Cardiac muscle cell (in vitro differentiated cells and primary cell): ENCODE measurements around the gene AMFR. TPM values are rescaled to one million over a fixed set of nuclear protein-coding genes. Genes with fewer than 3 reads are reported as not detected.

Experiments
- DNase-seq, 2 donors: peaks; one replicate each; pipeline versions ENCODE4 v3.0.0 to v3.0.0-alpha.2; 2010 to 2017; ENCODE audit warnings: low read depth in 1 of 2, low spot score in 1 of 2
- H3K27ac ChIP-seq: fragments of 200-600 bp; sonication (generic); 2 replicates; pipeline ENCODE4 v1.5.1; 2016
- H3K27me3 ChIP-seq: fragments of 200-600 bp; sonication (generic); 2 replicates; pipeline ENCODE4 v1.6.0; 2016; ENCODE audit warnings: control low read depth
- H3K36me3 ChIP-seq: fragments of 200-600 bp; sonication (generic); 2 replicates; pipeline ENCODE4 v1.5.1; 2016; ENCODE audit warnings: control low read depth
- H3K4me1 ChIP-seq: fragments of 200-600 bp; sonication (generic); 2 replicates; pipeline ENCODE4 v1.8.1; 2017; ENCODE audit warnings: low read depth, mild to moderate bottlenecking, mixed run types
- H3K4me3 ChIP-seq: fragments of 200-600 bp; sonication (generic); 2 replicates; pipeline ENCODE4 v1.5.1; 2016; ENCODE audit warnings: mild to moderate bottlenecking
- H3K9me3 ChIP-seq: fragments of 200-600 bp; sonication (generic); 2 replicates; pipeline ENCODE4 v1.5.1; 2017; ENCODE audit warnings: low read depth, mild to moderate bottlenecking, control low read depth
- CTCF ChIP-seq: IDR thresholded peaks from 2 replicates; pipeline ENCODE4 v1.5.1; 2012; ENCODE audit warnings: low read depth, mild to moderate bottlenecking, low read length
- polyA plus RNA-seq: library from polyadenylated mRNA; unstranded; fragments of >200 nt; fragmentation: Nextera tagmentation; extraction: Ambion mirVana; gene quantifications from 2 replicates; pipeline ENCODE4 v1.2.1, GENCODE V29; 2016
- total RNA-seq: library from RNA; depleted of rRNA; stranded (reverse); fragments of >200 nt; gene quantifications from 2 replicates; pipeline ENCODE4 v1.2.3, GENCODE V29; 2016

The AMFR gene
- total and polyA plus RNA-seq, 2 experiments from 2014 or later: 52.7 to 157 TPM

GRCh38 chr16:56347166-56347565, 78.2 kb downstream of the AMFR start:
- Histone ChIP-seq H3K4me1 (no peaks in the 10 kb centered on the region), H3K27me3 (no peaks in the 10 kb centered on the region), H3K9me3 (no peaks in the 10 kb centered on the region), H3K36me3 (no peaks in the 10 kb centered on the region), H3K4me3 (no peak overlapping the region), H3K27ac (no peak overlapping the region)
- no peak for TF ChIP-seq CTCF
- no peak for DNase-seq

- no peaks in the 10 kb centered on the region for H3K4me1 ChIP-seq
- no peak for DNase-seq
- H3K27me3 ChIP-seq: no peaks in the 10 kb centered on the region
- no peaks in the 10 kb centered on the region for H3K9me3 ChIP-seq
- H3K4me3 ChIP-seq: no peak overlapping the region
- H3K27ac ChIP-seq: no peak overlapping the region
- no peaks in the 10 kb centered on the region for H3K36me3 ChIP-seq
- TF ChIP-seq CTCF: no peak
These were observed 79.0 kb downstream of the AMFR start for GRCh38 chr16:56346131-56346890.

GRCh38 chr16:56345406-56346050, 79.8 kb downstream of the AMFR start:
- no peaks in the 10 kb centered on the region for H3K4me1 ChIP-seq
- no peak for DNase-seq
- H3K36me3 ChIP-seq: no peaks in the 10 kb centered on the region
- H3K4me3 ChIP-seq: no peak overlapping the region
- H3K9me3 ChIP-seq: no peaks in the 10 kb centered on the region
- TF ChIP-seq CTCF: no peak
- H3K27ac ChIP-seq: no peak overlapping the region
- no peaks in the 10 kb centered on the region for H3K27me3 ChIP-seq

GRCh38 chr16:56344518-56345405, 80.6 kb downstream of the AMFR start:
- TF ChIP-seq CTCF: no peak
- Histone ChIP-seq H3K4me3 (no peak overlapping the region), H3K27me3 (no peaks in the 10 kb centered on the region), H3K27ac (no peak overlapping the region), H3K4me1 (no peaks in the 10 kb centered on the region), H3K9me3 (no peaks in the 10 kb centered on the region), H3K36me3 (no peaks in the 10 kb centered on the region)
- DNase-seq: no peak

- Histone ChIP-seq H3K27me3 (no peaks in the 10 kb centered on the region), H3K27ac (no peak overlapping the region), H3K4me1 (no peaks in the 10 kb centered on the region), H3K4me3 (no peak overlapping the region), H3K9me3 (no peaks in the 10 kb centered on the region), H3K36me3 (no peaks in the 10 kb centered on the region)
- no peak for DNase-seq
- TF ChIP-seq CTCF: no peak
These were observed 81.5 kb downstream of the AMFR start for GRCh38 chr16:56343661-56344517.
